GM19395 (cell line): ENCODE data around the gene AGBL4.

Experiments used
- ATAC-seq: cut with Tn5 transposase; IDR thresholded peaks from one replicate; pipeline ENCODE4 v1.9.1; 2021; ENCODE audit warnings: mild to moderate bottlenecking, moderate library complexity; ENCODE audit not compliant: unreplicated experiment

The AGBL4 gene

GRCh38 chr1:48916130-48917069 lies 1107.4 kb downstream of the AGBL4 start:
- ATAC-seq: no peak

DNA sequence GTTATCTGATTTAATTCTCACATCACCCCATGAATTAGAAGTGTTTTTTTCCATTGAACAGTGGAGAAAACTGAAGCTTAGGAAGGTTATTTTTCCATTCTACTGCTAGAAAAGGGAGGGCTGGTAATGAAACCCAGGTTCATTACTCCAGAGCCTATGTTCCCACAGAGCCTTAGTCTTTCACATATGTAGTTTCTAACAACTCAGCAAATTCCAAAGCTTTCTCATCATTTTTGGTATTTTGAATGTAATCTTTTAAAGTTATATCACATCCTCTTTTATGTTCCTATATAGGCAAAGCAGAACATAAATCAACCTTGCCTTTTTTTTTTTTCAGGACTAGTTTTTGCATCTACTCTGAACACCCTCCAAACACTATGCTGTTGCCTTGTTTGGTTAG lies 1115.1 kb downstream of the AGBL4 start:
- no peak for ATAC-seq

DNA sequence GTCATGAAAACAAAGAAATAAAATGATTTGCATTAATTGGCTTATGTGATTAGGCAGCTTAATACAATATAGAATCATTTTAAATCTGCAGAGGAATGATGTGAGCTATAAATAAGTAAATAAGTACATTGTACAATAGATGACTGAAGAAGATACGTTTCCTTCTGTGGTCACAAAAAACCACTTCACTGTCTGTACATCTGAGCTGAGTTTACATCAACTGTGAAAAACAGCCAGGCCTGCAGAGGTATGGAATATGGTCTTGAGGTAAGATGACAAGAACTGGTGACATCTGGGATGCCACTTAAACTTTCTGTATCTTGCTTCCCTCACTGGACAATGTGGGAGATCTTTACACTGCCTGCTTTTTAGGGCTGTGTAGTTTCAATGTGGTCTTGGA lies 1117.0 kb downstream of the AGBL4 start:
- no peak for ATAC-seq

DNA sequence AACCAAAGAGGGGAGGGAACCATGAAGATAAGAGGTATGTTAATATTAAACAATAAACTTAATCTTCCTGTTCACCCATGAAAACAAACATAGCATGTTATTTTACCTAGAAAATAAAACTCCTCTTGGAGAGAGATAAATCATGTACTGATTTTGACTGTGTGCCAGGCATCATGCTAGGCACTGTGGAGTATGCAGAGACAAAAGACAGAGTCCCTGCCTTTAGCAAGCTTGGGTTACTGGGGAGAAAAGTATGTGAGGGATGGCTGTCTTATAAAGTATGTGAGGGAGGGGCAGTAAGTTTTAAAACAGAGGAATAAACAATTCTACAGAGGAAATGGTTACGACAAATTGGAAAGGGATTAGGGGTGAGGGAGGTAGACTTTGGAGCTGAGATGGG lies 1117.6 kb downstream of the AGBL4 start:
- no peak for ATAC-seq

DNA sequence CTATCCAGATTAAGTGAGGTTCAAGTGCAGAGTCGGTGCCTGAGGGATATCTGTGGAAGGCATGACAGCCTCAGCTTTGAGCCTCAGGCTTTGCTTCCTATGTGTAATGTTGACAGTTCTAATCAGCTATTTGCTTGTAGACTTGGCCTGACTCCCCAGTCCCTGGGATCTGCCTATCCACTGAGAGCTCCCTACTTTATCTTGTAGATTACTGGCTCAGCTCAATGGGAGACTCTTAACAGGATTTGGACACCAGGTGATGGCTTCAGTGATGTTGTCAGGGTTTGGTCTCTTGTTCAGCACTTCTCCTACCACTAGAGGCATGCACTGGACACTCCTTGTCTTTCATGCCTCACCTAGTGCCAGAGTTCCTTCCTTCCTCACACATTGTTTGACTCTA lies 1120.5 kb downstream of the AGBL4 start:
- ATAC-seq: no peak

DNA sequence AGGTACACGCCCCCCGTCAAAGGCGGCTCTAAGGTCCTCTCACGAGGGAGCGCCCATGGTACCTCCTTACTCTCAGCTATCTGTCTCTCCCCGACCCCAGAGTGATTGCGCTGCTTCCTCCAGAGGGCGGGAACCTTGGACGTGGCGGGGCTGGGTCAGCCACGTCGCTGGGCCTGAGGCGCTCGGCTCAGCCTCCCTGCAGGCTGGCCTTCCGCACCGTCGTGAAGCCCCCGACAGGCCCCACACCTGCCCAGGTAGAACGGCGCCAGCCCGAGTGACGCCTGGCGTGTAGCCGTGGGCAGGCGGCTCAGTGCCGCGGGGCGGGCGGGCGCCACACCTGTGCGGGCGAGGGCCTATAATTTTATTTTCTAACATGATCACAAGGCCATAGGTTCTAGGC lies 1124.9 kb downstream of the AGBL4 start:
- no peak for ATAC-seq

GRCh38 chr1:48889615-48890014 lies 1134.1 kb downstream of the AGBL4 start:
- no peak for ATAC-seq

GRCh38 chr1:48889082-48889481 lies 1134.7 kb downstream of the AGBL4 start:
- no peak for ATAC-seq

DNA sequence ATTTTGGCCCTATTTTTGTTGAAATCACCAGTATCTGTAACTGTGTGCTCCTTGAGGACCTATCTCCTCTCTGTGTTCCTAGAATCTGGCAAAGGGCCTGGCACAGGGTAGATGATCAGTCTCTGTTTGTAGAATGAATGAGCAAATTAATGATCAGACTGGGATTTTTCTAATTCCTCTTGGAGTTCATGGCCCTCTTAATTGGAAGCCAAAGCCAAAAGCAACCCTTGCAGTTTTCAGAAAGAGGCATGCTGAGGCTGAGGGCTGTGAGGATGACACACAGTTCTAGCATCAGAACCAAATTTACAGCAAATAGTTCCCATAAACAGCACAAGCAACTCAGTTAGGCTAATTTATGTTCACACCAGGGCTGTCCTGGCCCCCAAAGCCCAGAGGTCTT lies 1136.0 kb downstream of the AGBL4 start:
- no peak for ATAC-seq

DNA sequence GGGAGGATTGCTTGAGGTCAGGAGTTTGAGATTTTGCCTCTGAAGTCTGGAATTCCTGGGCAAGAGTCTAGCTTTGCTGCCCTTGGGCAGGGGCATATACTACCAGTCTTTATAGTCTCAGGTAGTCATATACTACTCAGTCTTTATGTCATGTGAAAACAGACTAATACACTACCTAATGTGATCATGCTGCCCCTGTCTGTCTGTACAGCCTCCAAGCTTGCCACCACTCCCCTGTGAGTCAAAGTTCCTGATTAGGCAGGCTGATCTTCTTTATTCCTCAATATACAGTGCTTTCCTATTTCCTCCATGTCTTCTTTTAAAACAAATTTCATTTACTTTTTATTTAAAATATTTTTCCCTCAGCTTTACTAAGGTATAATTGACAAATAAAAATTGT lies 1141.7 kb downstream of the AGBL4 start:
- ATAC-seq: no peak

- ATAC-seq: no peak
Observed at GRCh38 chr1:48878191-48878940, 1145.4 kb downstream of the AGBL4 start.

GRCh38 chr1:48876330-48876785 lies 1147.4 kb downstream of the AGBL4 start:
- ATAC-seq: no peak

GRCh38 chr1:48875552-48876329 lies 1148.0 kb downstream of the AGBL4 start:
- ATAC-seq: no peak

DNA sequence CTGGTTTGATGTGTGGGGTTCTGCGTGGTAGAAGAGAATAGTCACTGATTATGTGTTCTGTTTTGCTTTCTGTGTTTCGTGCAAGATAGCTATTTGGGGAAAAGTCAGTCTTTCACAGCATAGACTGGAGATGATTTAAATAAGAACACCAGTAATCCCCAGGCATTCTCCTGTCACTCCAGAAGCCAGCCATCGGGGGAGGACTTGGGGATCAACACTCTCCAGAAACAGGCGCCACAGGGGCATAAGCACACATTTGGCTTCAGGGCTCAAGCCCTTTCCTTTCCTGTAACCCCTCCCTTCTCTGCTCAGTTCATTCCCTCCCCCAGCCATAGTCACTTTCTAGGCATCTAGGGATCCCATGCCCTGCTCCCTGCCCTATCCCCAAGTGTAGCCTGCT lies 1149.8 kb downstream of the AGBL4 start:
- ATAC-seq: no peak

DNA sequence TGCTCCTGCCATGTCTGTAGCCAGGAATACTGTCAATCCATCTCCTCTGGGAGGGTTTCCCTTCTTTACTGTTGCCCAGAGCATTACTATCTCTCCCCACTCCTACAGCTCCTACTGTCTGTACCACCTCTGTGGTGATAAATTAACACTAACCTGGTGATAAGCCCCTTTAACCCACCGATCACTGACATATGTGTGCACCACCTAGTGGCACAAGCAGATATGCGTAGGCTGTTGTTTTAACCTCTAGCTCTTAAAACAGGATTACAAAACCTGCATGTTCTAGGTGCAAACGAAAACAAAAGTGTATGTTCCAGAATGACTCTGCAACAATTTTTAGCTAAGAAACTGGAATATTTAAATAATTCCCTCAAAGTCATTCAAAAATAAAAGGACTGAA lies 1153.2 kb downstream of the AGBL4 start:
- peak; percentile 66 for ATAC-seq

- no peak for ATAC-seq
Observed at GRCh38 chr1:48869116-48869893, 1154.4 kb downstream of the AGBL4 start.

- ATAC-seq: no peak
Observed at GRCh38 chr1:48864913-48865312, 1158.8 kb downstream of the AGBL4 start.

GRCh38 chr1:48859456-48859855 lies 1164.3 kb downstream of the AGBL4 start:
- ATAC-seq: no peak

- ATAC-seq: no peak
Observed at GRCh38 chr1:48858200-48858920, 1165.4 kb downstream of the AGBL4 start.

- ATAC-seq: no peak
Observed at GRCh38 chr1:48853006-48853405, 1170.7 kb downstream of the AGBL4 start.
